ENCODE data around the gene RAP1GAP2.
"Not testable (repeated sequence)": the region's sequence is repeated elsewhere in the genome, so short reads cannot be mapped to it uniquely, and the experiment has no call there.

The RAP1GAP2 gene

GRCh38 chr17:2883544-2884213 lies 87.4 kb downstream of the RAP1GAP2 start:
- TF ChIP-seq CTCF (conservative IDR thresholded peaks at IDR 0.05; ENCODE audit: low read length), result no peak
- no peak overlapping the region for H3K4me3 ChIP-seq (ENCODE audit: low read length)
- DNase-seq (ENCODE audit: low read depth), result peak; percentile 21

- H3K4me3 ChIP-seq (ENCODE audit: low read length), result no peak overlapping the region
- no peak for DNase-seq (ENCODE audit: low read depth)
- TF ChIP-seq CTCF (conservative IDR thresholded peaks at IDR 0.05; ENCODE audit: low read length), result no peak
These were observed 89.5 kb downstream of the RAP1GAP2 start for GRCh38 chr17:2885733-2886132.

GRCh38 chr17:2888326-2888725 lies 92.1 kb downstream of the RAP1GAP2 start:
- TF ChIP-seq CTCF (conservative IDR thresholded peaks at IDR 0.05; ENCODE audit: low read length), result no peak
- no peak for DNase-seq (ENCODE audit: low read depth)

GRCh38 chr17:2889256-2889655 lies 93.0 kb downstream of the RAP1GAP2 start:
- no peak for TF ChIP-seq CTCF (conservative IDR thresholded peaks at IDR 0.05; ENCODE audit: low read length)
- no peak overlapping the region for H3K4me3 ChIP-seq (ENCODE audit: low read length)
- no peak for DNase-seq (ENCODE audit: low read depth)

More at GRCh38 chr17:2888326-2888725, 92.1 kb downstream of the RAP1GAP2 start:
- no peak overlapping the region for H3K4me3 ChIP-seq (ENCODE audit: low read length)

- not testable (repeated sequence) for DNase-seq (ENCODE audit: low read depth); H3K4me3 ChIP-seq (ENCODE audit: low read length)
These were observed 94.5 kb downstream of the RAP1GAP2 start for GRCh38 chr17:2890778-2891177.

GRCh38 chr17:2892305-2892971 lies 96.2 kb downstream of the RAP1GAP2 start:
- no peak overlapping the region for H3K4me3 ChIP-seq (ENCODE audit: low read length)
- peak; percentile 48 for DNase-seq (ENCODE audit: low read depth)

GRCh38 chr17:2893422-2893914 lies 97.2 kb downstream of the RAP1GAP2 start:
- H3K4me3 ChIP-seq (ENCODE audit: low read length), result no peak overlapping the region
- TF ChIP-seq CTCF (conservative IDR thresholded peaks at IDR 0.05; ENCODE audit: low read length), result no peak
- DNase-seq (ENCODE audit: low read depth), result no peak

More at GRCh38 chr17:2892305-2892971, 96.2 kb downstream of the RAP1GAP2 start:
- no peak for TF ChIP-seq CTCF (conservative IDR thresholded peaks at IDR 0.05; ENCODE audit: low read length)

Data from AG10803 (cell line).